ENCODE data around the gene SBNO1.

The SBNO1 gene

GRCh38 chr12:123404581-123404980, 39.9 kb upstream of the SBNO1 start:
- Histone ChIP-seq H3K4me1 (ENCODE audit: low read length) (no peaks in the 10 kb centered on the region), H3K36me3 (replicated peaks; ENCODE audit: insufficient read depth, low read length) (no peaks in the 10 kb centered on the region), H3F3A (ENCODE audit: insufficient read depth, low read length) (no peaks in the 10 kb centered on the region), H3K4me3 (ENCODE audit: low read length) (no peak overlapping the region), H3K27me3 (replicated peaks; ENCODE audit: insufficient read depth, low read length) (no peaks in the 10 kb centered on the region), H3K9me2 (replicated peaks; ENCODE audit: insufficient read depth, low read length) (no peaks in the 10 kb centered on the region), H3K27ac (ENCODE audit: low read length) (no peak overlapping the region), H3K9me3 (replicated peaks; ENCODE audit: insufficient read depth, low read length) (no peaks in the 10 kb centered on the region), H3K4me2 (ENCODE audit: low read depth, low read length) (no peak overlapping the region), H4K20me1 (ENCODE audit: insufficient read depth, low read length) (no peaks in the 10 kb centered on the region), H2AFZ (ENCODE audit: low read length) (no peak overlapping the region), H3K9ac (ENCODE audit: low read length) (no peak overlapping the region), H3K79me2 (ENCODE audit: low read length) (no peaks in the 10 kb centered on the region)
- no peak for TF ChIP-seq EZH2 (optimal IDR thresholded peaks at IDR 0.05; ENCODE audit: low read depth, low read length)
- TF ChIP-seq CTCF (IDR thresholded peaks at IDR 0.05; ENCODE audit: low read length) = no peak
- TF ChIP-seq EZH2phosphoT487 (IDR thresholded peaks at IDR 0.05; ENCODE audit: low read length) = no peak
- DNase-seq = no peak

GRCh38 chr12:123401753-123402683, 37.4 kb upstream of the SBNO1 start:
- H3K4me2 ChIP-seq (ENCODE audit: low read depth, low read length) = no peak overlapping the region
- H3K4me1 ChIP-seq (ENCODE audit: low read length) = no peaks in the 10 kb centered on the region
- no peaks in the 10 kb centered on the region for H3K9me2 ChIP-seq (replicated peaks; ENCODE audit: insufficient read depth, low read length)
- H2AFZ ChIP-seq (ENCODE audit: low read length) = no peak overlapping the region
- H3K4me3 ChIP-seq (ENCODE audit: low read length) = no peak overlapping the region
- no peak overlapping the region for H3K27ac ChIP-seq (ENCODE audit: low read length)
- no peak overlapping the region for H3K9ac ChIP-seq (ENCODE audit: low read length)
- H3K9me3 ChIP-seq (replicated peaks; ENCODE audit: insufficient read depth, low read length) = no peaks in the 10 kb centered on the region
- no peak for TF ChIP-seq EZH2phosphoT487 (IDR thresholded peaks at IDR 0.05; ENCODE audit: low read length)
- no peak for TF ChIP-seq CTCF (IDR thresholded peaks at IDR 0.05; ENCODE audit: low read length)
- TF ChIP-seq EZH2 (optimal IDR thresholded peaks at IDR 0.05; ENCODE audit: low read depth, low read length) = no peak
- H3K27me3 ChIP-seq (replicated peaks; ENCODE audit: insufficient read depth, low read length) = no peaks in the 10 kb centered on the region
- no peaks in the 10 kb centered on the region for H3F3A ChIP-seq (ENCODE audit: insufficient read depth, low read length)
- H3K79me2 ChIP-seq (ENCODE audit: low read length) = no peaks in the 10 kb centered on the region
- no peak for DNase-seq
- H4K20me1 ChIP-seq (ENCODE audit: insufficient read depth, low read length) = no peaks in the 10 kb centered on the region
- H3K36me3 ChIP-seq (replicated peaks; ENCODE audit: insufficient read depth, low read length) = no peaks in the 10 kb centered on the region

GRCh38 chr12:123399255-123399617, 34.6 kb upstream of the SBNO1 start:
- Histone ChIP-seq H3K4me1 (ENCODE audit: low read length) (no peaks in the 10 kb centered on the region), H3K4me3 (ENCODE audit: low read length) (no peak overlapping the region), H3F3A (ENCODE audit: insufficient read depth, low read length) (no peaks in the 10 kb centered on the region), H4K20me1 (ENCODE audit: insufficient read depth, low read length) (no peaks in the 10 kb centered on the region), H3K27ac (ENCODE audit: low read length) (no peak overlapping the region), H3K27me3 (replicated peaks; ENCODE audit: insufficient read depth, low read length) (no peaks in the 10 kb centered on the region), H3K4me2 (ENCODE audit: low read depth, low read length) (no peak overlapping the region), H3K79me2 (ENCODE audit: low read length) (no peaks in the 10 kb centered on the region), H2AFZ (ENCODE audit: low read length) (no peak overlapping the region), H3K9me3 (replicated peaks; ENCODE audit: insufficient read depth, low read length) (no peaks in the 10 kb centered on the region), H3K36me3 (replicated peaks; ENCODE audit: insufficient read depth, low read length) (no peaks in the 10 kb centered on the region), H3K9me2 (replicated peaks; ENCODE audit: insufficient read depth, low read length) (no peaks in the 10 kb centered on the region), H3K9ac (ENCODE audit: low read length) (no peak overlapping the region)
- TF ChIP-seq CTCF (IDR thresholded peaks at IDR 0.05; ENCODE audit: low read length) (no peak), EZH2phosphoT487 (IDR thresholded peaks at IDR 0.05; ENCODE audit: low read length) (no peak), EZH2 (optimal IDR thresholded peaks at IDR 0.05; ENCODE audit: low read depth, low read length) (no peak)
- DNase-seq = no peak
